ENCODE data around the gene TNNT2.

The TNNT2 gene

DNA sequence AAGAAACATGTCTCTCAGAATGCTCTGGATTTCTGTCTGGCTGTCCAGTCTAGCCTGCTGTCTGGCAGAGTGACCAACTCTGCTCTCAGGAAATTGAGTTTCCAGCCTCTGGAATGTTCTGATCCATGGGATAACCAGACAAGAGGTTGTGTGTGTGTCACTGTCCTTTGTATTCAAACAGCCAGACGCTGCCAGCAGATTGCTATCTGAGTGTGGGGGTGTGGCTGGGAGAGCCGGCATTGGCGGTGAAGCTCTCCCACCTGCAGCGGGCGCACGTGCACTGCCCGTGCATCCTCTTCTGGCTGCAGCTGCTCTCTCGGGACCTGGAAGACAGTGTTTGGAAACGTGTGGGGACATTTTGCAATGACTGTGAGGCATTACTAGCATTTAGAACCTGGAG is 68.1 kb downstream of the TNNT2 start:
- TF ChIP-seq, protein P1, sequence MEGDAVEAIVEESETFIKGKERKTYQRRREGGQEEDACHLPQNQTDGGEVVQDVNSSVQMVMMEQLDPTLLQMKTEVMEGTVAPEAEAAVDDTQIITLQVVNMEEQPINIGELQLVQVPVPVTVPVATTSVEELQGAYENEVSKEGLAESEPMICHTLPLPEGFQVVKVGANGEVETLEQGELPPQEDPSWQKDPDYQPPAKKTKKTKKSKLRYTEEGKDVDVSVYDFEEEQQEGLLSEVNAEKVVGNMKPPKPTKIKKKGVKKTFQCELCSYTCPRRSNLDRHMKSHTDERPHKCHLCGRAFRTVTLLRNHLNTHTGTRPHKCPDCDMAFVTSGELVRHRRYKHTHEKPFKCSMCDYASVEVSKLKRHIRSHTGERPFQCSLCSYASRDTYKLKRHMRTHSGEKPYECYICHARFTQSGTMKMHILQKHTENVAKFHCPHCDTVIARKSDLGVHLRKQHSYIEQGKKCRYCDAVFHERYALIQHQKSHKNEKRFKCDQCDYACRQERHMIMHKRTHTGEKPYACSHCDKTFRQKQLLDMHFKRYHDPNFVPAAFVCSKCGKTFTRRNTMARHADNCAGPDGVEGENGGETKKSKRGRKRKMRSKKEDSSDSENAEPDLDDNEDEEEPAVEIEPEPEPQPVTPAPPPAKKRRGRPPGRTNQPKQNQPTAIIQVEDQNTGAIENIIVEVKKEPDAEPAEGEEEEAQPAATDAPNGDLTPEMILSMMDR (IDR thresholded peaks at IDR 0.05) = no peak
- peak overlapping the region in 1 of 2 donors; percentile 25 for H3K27ac ChIP-seq
- DNase-seq (ENCODE audit: low spot score) = no peak
- H3K4me3 ChIP-seq = no peak overlapping the region
